Pancreas (tissue), 10 donors: ENCODE results near the gene LMAN1. TPM values are rescaled to one million over a fixed set of nuclear protein-coding genes. Genes with fewer than 3 reads are reported as not detected.

Experiments used
- ATAC-seq, 4 donors: fragments of 200-7000 bp; cut with Tn5 transposase; one replicate each; pipeline versions ENCODE4 v1.8.0 to v1.9.1; 2020; ENCODE audit warnings: mild to moderate bottlenecking in 4 of 4, moderate library complexity in 4 of 4
- DNase-seq, 6 donors: peaks; one replicate each; pipeline ENCODE4 v3.0.0-alpha.2; 2020
- FAIRE-seq: peaks from 2 replicates; lab custom pipeline; 2012; peaks lifted over from hg19 to GRCh38; lab: Jason Lieb, UNC
- H3K27ac ChIP-seq, 4 donors: fragments of 200-600 bp; sonication (generic); 1 replicate in 3 of 4; 2 replicates in 1 of 4; pipeline versions ENCODE4 v1.5.0 to v1.8.0; 2020
- H3K27me3 ChIP-seq, 4 donors: fragments of 200-600 bp; one replicate each; pipeline ENCODE4 v1.8.0; 2021
- H3K36me3 ChIP-seq, 3 donors: fragments of 200-600 bp; sonication (generic) in 1 of 3; one replicate each; pipeline versions ENCODE4 v1.5.0 to v1.8.0; 2020 to 2021
- H3K4me1 ChIP-seq, 3 donors: fragments of 200-600 bp; one replicate each; pipeline ENCODE4 v1.8.0; 2021
- H3K4me3 ChIP-seq, 4 donors: fragments of 200-600 bp; sonication (generic) in 2 of 4; one replicate each; pipeline versions ENCODE4 v1.5.0 to v1.8.0; 2020 to 2021
- H3K9me3 ChIP-seq, 4 donors: fragments of 200-600 bp; one replicate each; pipeline ENCODE4 v1.8.0; 2021
- CTCF ChIP-seq, 4 donors: fragments of 200-600 bp; sonication (generic) in 3 of 4; IDR thresholded peaks; one replicate each; pipeline versions ENCODE4 v1.5.0 to v1.8.0; 2021; ENCODE audit warnings: antibody characterized with exemption in 4 of 4
- WGBS, 2 donors: extraction: QIAGEN DNeasy Blood & Tissue Kit; methylation state at CpG; one replicate each; pipeline ENCODE4 v1.1.7; 2013; 5-methylcytosine and 5-hydroxymethylcytosine counted together
- intact Hi-C, 3 donors: fragments of 100-400 bp; cut with DNase I; formaldehyde crosslinking; loops; one replicate each; pipeline versions ENCODE4 v1.11.1 to v1.14.2; 2022
- polyA plus RNA-seq, 2 donors: library from polyadenylated mRNA; stranded (reverse); fragments of 200-250 nt; gene quantifications; one replicate each; pipeline ENCODE4 v1.2.3, GENCODE V29; 2013
- total RNA-seq, 6 donors: library from RNA; stranded (reverse); fragmentation: NEBNext Ultra II Directional in 4 of 6; extraction: Animal tissue kit (Norgen Biotek cat#: 25700) in 4 of 6; gene quantifications; one replicate each; pipeline versions ENCODE4 v1.2.1 to v1.2.4, GENCODE V29; 2021 to 2023
- donor health status: healthy with polysubstance abuse.
- donor health status: DM: no; HTN: no; CAD: no; lungs with moderate emphysema.
- donor health status: DM: no; HTN: no; CAD: no.
- donor health status: control.
- donor health status: control.
- donor health status: Bipolar disorder and iron deficiency.
- donor health status: DM: yes; HTN: yes; CAD: no.
- donor health status: DM: no; HTN: no; CAD: no.
- donor health status: DM: no; HTN: no; CAD: no.
- donor health status: DM: yes; HTN: yes; CAD: no.

LMAN1 gene
- total and polyA plus RNA-seq, 8 donors = 15.9 to 75.2 (median 58.0) TPM

DNA sequence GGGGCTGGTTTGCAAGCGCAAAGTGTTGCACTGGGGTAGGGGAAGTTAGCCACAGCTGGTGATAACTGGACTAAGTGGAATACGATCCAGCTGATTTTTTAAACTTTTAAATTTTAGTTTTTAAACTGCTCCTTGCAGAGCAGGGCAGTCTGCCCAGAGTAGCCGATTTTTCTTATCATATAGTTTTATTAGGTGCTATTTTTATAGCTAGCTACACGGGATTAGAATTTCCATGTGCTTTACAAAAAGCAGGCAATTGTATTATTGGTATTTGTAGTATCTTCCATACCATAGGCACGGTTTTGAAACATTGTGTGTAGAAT is 50.2 kb downstream of the LMAN1 start:
- Histone ChIP-seq H3K4me1 (peaks cover 0 to 6% (median 4%) of the 10 kb centered on the region in 3 donors), H3K4me3 (peak overlapping the region in 2 of 4 donors; percentile 17 to 31), H3K9me3 (no peaks in the 10 kb centered on the region), H3K36me3 (no peaks in the 10 kb centered on the region), H3K27ac (no peak overlapping the region), H3K27me3 (peaks cover 0 to 11% (median 0%) of the 10 kb centered on the region in 4 donors)
- FAIRE-seq (no peak), ATAC-seq (peak in 2 of 4 donors; percentile 66 to 71), DNase-seq (no peak)
- TF ChIP-seq CTCF (IDR thresholded peaks at IDR 0.05) = no peak
- intact Hi-C loops = loop anchor here in 2 of 3 donors (5.0 to 10.0 kb wide), 2 partner anchors 86 to 88 kb away; no protein-coding TSS in a partner anchor
- 7 to 8% methylated on average over 5 of the region's 5 CpGs for whole genome bisulfite sequencing, 2 donors

DNA sequence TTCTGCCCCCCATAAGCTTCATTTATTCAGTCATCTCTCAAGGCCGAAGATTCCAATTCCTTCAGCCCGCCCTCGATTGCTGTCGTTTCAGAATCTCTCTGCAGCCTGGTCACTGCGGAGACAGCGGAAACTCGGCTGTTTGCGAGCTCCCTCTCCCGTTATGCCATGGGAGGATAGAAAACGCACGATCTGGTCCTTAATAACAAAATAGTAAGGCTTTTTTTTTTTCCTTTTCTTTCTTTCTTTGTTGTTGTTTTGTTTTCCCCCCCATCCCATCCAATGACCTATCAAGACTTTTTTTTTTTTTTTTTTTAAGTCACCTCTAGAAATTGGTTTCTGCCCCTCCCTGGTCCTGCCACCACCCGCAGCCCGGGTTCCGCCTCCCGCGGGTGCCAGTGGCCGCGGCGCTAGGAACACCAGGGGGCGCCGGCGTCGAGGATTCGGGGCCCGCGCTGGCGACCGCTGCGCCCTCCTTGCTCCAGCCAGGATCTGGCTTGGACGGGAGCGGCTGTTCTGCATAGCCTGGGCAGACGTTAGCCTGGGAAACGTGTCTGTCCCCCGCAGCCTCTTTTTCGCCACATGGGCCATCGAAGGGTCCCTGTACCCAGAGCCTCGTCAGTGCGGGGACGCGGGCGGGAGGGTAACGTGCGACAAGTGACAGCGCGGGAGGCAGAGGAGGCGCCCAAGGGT is 50.7 kb downstream of the LMAN1 start:
- Histone ChIP-seq H3K9me3 (no peaks in the 10 kb centered on the region), H3K4me1 (peaks cover 0 to 6% (median 4%) of the 10 kb centered on the region in 3 donors), H3K4me3 (peak overlapping the region in 2 of 4 donors; percentile 17 to 31), H3K27me3 (peaks cover 0 to 11% (median 0%) of the 10 kb centered on the region in 4 donors), H3K36me3 (no peaks in the 10 kb centered on the region), H3K27ac (no peak overlapping the region)
- FAIRE-seq (no peak), DNase-seq (peak; percentile 61 to 95 (median 78)), ATAC-seq (peak; percentile 98 to 100 (median 100))
- intact Hi-C loops = loop anchor here in 2 of 3 donors (5.0 to 10.0 kb wide), 2 partner anchors 86 to 89 kb away; no protein-coding TSS in a partner anchor
- WGBS, 2 donors = 2% methylated on average over 46 of the region's 46 CpGs
- TF ChIP-seq CTCF (IDR thresholded peaks at IDR 0.05) = peak; percentile 56 to 81 (median 74)

- 68 to 71% methylated on average over 6 of the region's 6 CpGs for WGBS, 2 donors
- intact Hi-C loops = loop anchor here in 2 of 3 donors (5.0 to 10.0 kb wide), 2 partner anchors 88 to 91 kb away; no protein-coding TSS in a partner anchor
- H3K4me1 ChIP-seq = peaks cover 0 to 6% (median 4%) of the 10 kb centered on the region in 3 donors
These were observed 52.4 kb downstream of the LMAN1 start for GRCh38 chr18:59306640-59307039.

GRCh38 chr18:59305295-59305694 is 53.8 kb downstream of the LMAN1 start:
- Histone ChIP-seq H3K27ac (no peak overlapping the region), H3K27me3 (peaks cover 0 to 11% (median 0%) of the 10 kb centered on the region in 4 donors), H3K4me3 (no peak overlapping the region), H3K36me3 (no peaks in the 10 kb centered on the region), H3K4me1 (peaks cover 0 to 6% (median 4%) of the 10 kb centered on the region in 3 donors), H3K9me3 (no peaks in the 10 kb centered on the region)
- intact Hi-C loops = loop anchor here in 2 of 3 donors (5.0 to 10.0 kb wide), 2 partner anchors 90 to 92 kb away; no protein-coding TSS in a partner anchor
- no peak for FAIRE-seq
- no peak for ATAC-seq
- TF ChIP-seq CTCF (IDR thresholded peaks at IDR 0.05) = no peak
- no peak for DNase-seq
- WGBS, 2 donors = 67 to 68% methylated on average over 4 of the region's 4 CpGs

More at GRCh38 chr18:59306640-59307039, 52.4 kb downstream of the LMAN1 start:
- TF ChIP-seq CTCF (IDR thresholded peaks at IDR 0.05) = no peak
- H3K36me3 ChIP-seq = no peaks in the 10 kb centered on the region
- peaks cover 0 to 11% (median 0%) of the 10 kb centered on the region in 4 donors for H3K27me3 ChIP-seq
- H3K4me3 ChIP-seq = no peak overlapping the region
- FAIRE-seq (no peak), DNase-seq (no peak), ATAC-seq (no peak)
- no peak overlapping the region for H3K27ac ChIP-seq
- H3K9me3 ChIP-seq = no peaks in the 10 kb centered on the region
